OCI-LY3 (cell line): ENCODE data around the gene ERGIC3.

ENCODE experiments used
- EZH2phosphoT487 ChIP-seq: fragments of 200-600 bp; shearing (Covaris generic); IDR thresholded peaks from 2 replicates; pipeline ENCODE4 v1.6.1; 2018; ENCODE audit warnings: antibody characterized with exemption, mixed run types, low read depth
- TF ChIP-seq, protein P1 (sequence below): fragments of 200-600, 300-600 bp; sonication (generic); IDR thresholded peaks from 2 replicates; pipeline ENCODE4 v1.5.1; 2014; ENCODE audit warnings: antibody characterized with exemption, low read length, low read depth

DNA sequence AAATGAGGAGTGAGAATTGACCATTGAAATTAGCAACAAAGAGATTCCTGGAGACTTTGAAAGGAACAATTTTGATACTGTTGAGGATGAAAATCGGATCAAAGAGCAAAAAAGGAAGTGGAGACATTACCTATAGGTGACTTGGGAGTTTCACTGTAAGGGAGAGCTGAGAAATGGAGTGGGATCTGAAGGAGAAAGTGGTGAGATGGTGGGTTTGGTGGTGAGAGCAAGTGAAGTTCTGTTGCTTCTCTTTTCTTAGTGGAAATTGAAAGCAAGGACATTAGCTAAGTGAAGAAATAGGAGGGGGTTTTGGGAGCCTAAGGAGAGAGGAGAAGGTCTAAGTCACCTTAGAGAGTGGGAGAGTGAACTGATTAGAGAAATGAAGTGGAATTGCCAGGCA lies 4.2 kb downstream of the ERGIC3 start:
- TF ChIP-seq, protein P1, sequence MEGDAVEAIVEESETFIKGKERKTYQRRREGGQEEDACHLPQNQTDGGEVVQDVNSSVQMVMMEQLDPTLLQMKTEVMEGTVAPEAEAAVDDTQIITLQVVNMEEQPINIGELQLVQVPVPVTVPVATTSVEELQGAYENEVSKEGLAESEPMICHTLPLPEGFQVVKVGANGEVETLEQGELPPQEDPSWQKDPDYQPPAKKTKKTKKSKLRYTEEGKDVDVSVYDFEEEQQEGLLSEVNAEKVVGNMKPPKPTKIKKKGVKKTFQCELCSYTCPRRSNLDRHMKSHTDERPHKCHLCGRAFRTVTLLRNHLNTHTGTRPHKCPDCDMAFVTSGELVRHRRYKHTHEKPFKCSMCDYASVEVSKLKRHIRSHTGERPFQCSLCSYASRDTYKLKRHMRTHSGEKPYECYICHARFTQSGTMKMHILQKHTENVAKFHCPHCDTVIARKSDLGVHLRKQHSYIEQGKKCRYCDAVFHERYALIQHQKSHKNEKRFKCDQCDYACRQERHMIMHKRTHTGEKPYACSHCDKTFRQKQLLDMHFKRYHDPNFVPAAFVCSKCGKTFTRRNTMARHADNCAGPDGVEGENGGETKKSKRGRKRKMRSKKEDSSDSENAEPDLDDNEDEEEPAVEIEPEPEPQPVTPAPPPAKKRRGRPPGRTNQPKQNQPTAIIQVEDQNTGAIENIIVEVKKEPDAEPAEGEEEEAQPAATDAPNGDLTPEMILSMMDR = no peak
- TF ChIP-seq EZH2phosphoT487 = no peak
